Islet of Langerhans (tissue), 1 donor: ENCODE results near the gene NXPH3.
"Not testable (repeated sequence)": the region's sequence is repeated elsewhere in the genome, so short reads cannot be mapped to it uniquely, and the experiment has no call there.

Experiments
- FAIRE-seq: peaks from one replicate; lab custom pipeline; 2011; peaks lifted over from hg19 to GRCh38; lab: Jason Lieb, UNC

The NXPH3 gene

DNA sequence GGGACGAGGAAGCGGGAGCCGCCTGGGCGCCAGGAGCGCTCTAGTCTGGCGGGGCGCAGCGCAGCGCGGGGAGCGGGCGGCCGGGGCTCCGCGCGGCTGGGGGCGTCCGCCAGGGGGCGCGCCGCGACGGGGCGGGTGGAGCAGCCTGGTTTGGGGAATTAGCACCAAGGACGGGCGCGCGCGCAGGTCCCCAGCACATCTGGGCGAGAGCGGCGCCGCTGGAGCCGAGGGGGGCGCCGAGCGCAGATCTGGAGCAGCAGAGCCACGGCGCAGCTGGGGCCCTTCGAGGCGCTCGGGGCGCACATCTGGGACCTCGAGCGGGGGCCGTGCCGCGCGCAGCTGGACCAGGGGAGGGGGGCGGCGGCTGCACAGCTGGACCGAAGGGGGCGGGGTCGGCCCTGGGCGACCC, at the start of gene NXPH3:
TSS of gene NXPH3 (plus strand) at position 193 of the 409 bp plus-strand sequence. CDS start 349 bp downstream, outside the sequence.
- FAIRE-seq = no peak

DNA sequence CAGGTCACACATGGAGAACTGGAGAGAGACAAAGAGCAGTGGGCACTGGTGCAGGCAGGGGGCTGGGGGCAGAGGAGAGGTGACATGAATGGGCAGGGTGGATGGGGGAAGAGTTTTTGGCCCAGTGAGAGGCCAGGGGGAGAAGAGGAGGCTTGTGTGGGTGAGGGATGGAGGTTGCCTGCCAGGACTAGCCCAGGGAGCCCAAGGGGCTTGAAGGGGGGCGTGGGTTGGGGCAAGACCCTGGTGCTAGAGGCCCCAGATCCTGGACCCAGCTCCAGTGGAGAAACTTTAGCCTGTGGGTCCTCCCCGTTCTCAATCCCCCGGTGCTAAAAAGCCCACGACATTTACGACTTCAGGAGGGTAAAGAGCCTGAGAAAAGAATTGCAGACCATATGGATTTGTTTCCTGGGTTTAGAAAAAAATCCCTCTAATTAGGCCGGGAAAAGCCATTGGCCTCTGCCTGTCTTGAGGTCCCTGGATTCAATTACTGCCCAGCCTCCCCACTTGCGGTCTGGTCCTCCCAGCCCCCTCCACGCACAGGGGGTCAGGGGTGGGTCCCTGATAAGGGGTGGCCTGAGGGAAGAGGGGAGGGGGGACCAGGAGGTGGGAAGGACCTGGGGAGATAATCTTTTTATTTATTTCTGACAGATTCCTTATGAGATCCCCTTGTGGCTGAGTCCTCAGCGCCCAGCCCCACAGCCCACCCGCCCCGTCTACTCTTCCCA, 47.6 kb upstream of the NXPH3 start:
- FAIRE-seq = no peak

DNA sequence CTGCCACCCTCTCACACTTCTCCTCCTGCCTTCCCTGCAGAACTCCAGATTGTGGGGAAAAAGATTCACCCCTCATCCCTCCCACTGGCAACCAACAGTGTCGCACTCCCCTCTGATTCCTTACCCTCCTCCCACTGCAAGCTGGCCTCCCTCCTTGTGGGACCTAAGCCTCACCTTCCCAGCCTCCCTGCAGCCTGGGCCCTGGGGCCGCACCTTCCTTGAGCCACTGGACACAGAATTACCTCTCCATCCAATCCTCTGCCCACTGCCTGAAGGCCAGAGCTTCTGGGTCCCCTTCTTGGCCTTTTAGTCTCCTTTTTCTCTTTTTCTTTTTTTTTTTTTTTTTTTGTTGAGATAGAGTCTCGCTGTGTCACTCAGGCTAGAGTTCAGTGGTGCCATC, 46.7 kb upstream of the NXPH3 start:
- no peak for FAIRE-seq

DNA sequence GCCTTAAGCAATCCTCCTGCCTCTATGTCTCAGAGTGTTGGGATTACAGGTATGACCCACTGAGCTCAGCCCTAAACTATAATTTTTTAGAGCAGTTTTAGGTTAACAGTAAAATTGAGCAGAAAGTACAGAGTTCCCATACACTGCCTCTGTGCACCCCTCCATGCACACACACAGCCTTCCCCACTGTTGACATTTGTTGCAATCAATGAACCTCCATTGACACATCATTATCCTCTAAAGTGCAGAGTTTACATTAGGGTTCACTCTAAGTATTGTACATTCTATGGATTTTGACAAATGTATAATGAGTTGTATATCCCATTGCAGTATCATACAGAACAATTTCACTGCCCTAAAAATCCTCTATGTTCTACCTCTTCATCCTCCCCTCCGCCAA, 45.6 kb upstream of the NXPH3 start:
- FAIRE-seq = no peak

DNA sequence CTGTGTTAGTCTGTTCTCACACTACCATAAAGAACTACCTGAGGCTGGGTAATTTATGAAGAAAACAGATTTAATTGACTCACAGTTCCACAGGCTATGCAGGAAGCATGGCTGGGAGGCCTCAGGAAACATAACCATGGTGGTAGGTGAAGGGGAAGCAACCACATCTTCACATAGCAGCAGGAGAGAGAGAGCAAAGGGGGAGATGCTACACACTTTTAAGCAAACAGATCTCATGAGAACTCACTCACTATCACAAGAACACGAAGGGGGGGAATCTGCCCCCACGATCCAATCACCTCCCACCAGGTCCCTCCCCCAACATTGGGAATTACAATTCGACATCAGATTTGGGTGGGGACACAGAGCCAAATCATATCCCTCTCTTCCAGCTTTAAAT, 31.8 kb upstream of the NXPH3 start:
- no peak for FAIRE-seq

DNA sequence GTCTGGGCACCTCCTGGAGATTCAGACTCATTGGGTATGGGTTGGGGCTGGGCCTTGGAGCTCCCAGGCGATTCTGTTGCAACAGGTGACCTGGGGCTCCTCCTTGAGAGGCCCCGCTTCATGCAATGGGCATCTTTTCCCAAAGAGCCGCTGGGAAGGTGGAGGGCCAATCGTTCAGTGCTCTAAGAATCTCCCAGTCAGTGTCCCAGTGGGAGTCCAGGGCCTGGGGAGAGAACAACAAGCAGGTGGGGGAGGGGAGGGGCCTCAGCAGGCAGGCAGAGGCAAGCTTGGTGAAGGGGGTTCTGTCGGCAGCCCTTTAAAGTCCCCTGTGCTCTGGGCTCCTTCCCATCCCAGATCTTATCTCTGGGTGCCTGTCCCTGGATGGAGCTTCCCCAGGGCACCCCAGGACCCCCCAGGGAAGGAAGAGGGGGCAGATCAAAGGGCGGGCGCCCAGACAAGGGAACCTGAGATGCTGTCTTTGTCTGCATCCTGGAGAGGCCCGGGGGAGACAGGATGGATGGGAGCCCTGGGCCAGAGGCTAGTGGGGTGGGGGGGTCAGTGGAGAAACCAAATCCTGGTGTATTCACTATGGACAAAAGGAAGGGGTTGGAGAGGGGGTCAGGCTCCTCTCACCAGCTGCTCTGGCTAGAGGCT, 30.5 kb upstream of the NXPH3 start:
- no peak for FAIRE-seq

DNA sequence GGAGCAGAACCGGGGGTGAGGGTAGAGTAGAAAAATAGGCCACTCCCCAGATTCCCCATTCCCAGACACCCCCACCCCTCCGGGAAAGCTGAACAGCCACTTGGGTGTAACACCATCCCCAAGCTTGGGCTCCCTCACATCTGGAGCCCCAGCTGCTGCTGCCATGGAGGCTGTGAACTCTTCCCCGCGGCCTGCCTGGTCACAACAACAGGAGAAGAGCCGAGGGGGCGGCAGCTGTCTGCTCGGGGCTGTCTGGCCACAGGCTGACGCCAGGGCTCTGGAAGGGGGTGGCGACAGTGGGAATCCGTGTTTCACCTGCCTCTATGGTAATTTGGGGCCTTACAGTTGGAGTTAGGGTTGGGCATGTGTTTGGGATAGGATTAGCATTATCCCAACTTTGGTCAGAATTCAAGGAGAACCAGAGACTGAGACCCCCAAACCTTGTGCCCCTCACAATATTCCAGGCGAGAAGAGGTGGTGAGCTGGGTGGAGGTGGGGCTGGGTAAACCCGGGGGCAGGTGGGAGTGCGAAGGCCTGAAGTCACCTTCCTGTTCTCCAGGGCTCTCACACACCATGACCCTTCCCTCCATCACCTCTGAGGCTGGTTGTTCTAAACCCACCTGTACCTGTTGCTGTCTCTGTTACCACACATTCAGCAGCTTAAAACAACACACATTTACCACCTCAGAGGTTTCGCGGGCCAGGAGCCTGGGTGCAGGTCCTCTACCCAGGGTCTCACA, 29.7 kb upstream of the NXPH3 start:
- no peak for FAIRE-seq

DNA sequence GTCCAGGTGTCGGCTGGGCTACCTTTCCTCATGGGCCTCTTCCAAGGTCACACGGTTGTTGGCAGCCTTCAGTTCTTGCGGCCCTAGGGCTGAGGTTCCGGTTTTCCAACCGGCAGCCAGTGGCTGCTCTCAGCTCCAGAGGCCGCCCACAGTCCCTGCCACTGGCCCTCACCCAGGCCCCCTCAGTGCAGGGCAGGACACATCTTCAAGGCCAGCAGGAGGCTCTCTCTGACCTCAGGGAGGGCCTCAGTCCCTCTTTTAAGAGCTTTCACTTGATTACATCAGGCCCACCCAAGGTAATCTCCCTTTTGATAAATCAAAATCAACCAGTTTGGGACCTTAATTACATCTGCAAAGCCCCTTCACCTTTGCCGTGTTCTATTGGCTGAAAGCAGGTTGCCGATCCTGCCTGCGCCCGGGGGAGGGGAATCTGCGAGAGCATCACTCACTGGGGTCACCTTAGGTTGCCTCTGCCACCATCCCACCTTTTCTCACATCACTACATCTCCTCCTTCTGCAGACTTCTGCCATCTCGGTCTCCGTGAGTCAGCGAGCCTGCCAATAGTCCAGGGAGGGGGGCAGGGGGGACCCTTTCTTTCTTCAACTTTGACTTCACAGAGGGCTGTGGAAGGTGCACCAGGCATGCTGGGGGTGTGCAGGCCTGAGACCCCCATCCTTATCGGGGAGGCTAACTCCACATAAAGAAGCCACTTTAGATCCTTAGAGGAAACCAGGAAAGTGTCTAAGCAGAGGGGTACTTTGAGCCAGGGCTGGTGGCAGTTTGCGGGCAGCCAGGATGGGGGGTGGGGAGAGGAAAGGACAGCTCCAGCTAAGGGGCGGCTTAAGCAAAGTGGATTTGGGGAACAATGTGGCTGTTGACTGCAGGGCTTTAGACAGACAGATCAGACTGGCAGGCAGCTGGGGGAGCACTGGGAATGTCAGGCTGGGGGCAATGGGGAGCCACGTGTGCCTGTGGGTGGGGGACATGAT, 28.8 kb upstream of the NXPH3 start:
- FAIRE-seq = no peak

DNA sequence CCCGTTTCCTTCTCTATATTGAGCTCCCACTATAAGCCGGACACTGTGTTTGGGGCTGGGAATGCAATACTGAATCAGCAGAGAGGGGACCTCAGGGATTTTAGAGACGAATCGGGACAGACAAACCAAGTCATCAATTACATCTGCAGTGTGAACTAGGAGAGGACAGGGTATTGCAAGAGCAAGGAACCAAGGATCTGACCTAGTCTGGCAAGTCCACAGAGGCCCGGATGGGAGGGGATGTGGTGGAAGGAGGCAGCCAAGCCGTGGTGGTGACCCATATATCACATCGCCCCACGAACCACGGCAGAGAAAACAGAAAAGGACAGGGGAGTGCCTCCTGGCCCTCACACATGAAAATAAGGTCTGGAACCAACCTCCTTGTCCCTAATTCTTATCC, 28.1 kb upstream of the NXPH3 start:
- FAIRE-seq = no peak

DNA sequence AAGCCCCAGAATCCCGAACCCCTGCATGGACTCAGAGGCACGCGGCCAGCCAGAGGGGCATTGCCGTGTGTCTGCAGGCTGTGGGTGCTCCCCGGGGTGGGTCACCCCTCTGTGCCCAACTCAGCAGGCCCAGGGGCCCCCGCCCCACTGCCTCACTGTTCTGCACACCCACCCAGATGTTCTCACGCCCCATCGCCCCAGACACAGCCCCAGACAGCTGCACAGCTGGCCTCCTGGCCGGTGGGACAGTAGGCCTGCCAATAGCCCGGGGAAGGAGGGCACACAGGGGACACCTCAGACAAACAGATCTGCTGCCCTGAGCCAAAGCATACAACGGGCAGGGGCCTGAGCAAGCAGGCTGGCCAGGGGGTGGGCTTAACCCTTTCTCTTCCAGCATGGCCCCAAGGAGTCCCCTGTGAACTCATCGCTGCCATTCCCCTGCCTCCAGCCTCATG, 27.6 kb upstream of the NXPH3 start:
- no peak for FAIRE-seq

DNA sequence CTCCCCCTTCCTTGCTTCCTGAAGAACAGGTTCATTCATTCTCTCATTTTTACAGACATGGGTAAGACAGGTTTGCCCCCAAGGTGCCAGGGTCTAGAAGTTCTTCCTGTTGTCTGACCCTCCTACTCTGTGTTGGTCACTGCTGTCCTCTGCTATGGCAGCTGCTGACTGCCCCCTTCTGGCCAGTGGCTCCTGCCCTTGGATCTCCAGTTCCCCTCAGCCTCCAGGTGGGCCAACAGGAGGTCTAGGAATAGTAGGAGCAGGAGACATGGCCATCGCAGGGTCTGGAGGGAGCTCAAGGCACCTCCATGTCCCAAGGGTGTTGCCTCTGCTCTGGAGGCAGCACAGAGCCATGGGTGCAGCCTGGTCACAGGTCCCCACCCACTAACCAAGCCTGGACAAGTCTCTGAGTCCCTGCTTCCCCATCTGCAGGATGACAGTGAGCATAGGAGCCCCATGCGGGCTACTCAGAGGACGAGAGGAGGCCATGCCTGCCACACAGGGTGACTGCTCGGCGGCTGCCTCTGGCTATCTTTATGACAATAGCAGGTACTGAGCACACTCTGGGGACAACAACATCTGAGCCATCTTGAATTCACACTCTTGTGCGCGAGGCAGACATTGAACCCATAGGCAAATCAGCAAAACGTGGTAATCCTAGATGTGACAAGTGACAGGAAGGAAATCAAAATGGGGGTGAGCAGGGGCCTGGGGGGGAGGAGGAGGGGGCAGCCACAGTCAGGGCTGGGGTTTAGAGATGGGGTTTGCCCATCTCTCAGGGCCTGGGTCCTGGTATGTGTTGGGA, 27.0 kb upstream of the NXPH3 start:
- no peak for FAIRE-seq

DNA sequence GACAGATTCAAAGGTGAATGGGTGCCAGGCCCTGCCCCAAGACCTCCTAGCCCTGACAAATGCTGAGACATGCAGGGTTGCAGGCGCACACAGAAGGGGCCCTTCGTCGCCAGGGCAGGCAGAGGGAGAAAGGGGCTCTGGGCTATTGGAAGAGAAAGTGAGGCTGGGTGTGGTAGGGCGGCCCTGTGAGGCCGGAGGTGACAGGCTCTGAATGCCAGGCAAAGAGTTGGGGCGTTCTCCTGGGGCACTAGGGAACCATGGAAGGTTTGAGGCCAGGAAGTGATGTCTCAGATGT, 26.4 kb upstream of the NXPH3 start:
- FAIRE-seq = no peak

DNA sequence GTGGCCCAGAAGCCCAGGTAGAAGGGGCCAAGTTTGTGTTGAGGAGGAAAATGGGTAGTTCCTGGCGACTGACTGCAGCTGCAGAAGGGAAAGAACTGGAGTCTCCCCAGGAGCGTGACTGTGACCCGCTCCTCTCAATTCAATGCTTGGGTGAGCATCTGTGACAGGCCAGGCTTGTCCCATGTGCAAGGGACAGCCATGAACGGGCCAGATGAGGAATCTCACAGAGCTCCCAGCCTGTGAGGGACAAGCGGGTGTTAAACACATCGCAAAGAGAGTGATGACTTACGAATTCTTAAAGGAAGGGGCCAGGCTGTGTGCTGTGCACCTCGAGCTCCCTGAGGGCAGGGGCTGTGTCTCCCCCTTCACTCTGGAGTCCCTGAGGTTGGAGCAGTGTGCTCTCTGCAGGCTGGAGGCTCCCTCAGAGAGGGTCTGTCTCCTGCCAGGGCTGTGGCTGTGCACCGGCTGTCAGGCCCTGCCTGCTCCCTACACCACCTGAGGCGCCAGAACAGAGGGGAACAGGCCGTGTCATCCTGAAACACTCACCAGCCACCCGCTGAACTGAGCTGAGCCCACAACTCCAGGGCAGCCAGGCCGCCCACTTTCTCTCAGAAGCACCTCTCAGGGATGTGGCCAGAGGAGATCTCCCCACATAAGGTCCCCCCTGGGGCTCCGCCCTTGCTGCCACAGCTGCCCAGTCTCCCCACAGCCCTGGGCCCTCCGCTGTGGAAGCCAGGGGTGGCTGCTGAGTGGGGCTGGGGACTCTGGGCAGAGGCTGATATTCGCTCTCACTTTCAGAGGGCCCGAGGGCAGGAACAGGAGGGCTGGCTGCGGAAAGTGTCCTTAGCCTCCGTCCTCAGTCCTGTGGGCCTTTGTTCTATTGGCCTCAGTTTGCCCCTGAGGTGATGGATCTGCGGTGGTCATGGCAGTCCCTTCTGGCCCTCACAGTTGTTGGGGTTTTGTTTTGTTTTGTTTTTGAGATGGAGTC, 25.7 kb upstream of the NXPH3 start:
- FAIRE-seq = no peak

DNA sequence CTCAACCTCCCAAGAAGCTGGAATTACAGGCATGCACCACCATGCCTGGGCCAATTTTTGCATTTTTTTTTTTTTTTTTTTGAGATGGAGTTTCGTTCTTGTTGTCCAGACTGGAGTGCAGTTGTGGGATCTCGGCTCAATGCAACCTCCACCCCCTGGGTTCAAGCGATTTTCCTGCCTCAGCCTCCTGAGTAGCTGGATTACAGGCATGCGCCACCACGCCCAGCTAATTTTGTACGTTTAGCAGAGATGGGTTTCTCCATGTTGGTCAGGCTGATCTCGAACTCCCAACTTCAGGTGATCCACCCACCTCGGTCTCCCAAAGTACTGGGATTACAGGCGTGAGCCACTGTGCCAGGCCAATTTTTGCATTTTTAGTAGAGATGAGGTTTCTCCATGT, 24.9 kb upstream of the NXPH3 start:
- not testable (repeated sequence) for FAIRE-seq

DNA sequence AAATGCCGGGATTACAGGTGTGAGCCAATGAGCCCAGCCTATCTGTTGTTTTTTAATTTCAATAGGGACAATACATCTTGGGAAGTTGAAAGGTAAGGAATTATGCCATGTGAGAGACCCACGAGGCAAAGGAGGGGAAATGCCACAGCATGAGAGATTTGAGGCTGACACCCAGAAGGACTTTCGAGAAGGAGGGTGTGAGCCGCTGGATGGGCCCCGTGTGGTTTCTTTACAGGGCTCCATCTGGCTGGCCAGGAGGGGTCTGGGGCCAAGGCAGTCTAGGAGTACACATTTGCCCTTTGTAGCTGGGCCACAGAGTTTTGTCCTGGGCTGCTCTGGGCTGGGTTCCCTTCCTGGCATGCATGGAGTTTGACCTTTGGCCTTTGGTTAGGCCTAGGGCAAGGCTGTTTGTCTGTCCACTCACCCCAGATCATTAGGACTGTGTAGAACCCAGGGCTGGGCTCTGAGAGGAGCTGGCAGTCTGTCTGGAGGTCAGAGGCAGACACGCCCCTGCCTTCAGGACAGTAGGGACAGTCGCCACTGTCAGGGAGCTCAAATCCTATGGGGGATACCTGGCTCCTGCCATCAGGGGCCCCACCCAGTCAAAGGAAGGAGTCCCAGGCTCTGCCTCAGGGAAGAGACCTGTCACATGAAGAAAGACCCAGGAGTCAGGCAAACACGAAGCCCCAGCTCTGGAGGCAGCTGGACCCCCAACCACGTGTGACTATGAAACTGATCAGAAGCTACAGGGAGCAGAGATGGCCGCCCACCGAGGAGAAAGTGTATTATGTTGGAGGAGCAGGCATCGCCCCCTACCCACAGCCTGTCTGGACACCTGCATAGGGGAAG, 24.2 kb upstream of the NXPH3 start:
- FAIRE-seq = no peak

DNA sequence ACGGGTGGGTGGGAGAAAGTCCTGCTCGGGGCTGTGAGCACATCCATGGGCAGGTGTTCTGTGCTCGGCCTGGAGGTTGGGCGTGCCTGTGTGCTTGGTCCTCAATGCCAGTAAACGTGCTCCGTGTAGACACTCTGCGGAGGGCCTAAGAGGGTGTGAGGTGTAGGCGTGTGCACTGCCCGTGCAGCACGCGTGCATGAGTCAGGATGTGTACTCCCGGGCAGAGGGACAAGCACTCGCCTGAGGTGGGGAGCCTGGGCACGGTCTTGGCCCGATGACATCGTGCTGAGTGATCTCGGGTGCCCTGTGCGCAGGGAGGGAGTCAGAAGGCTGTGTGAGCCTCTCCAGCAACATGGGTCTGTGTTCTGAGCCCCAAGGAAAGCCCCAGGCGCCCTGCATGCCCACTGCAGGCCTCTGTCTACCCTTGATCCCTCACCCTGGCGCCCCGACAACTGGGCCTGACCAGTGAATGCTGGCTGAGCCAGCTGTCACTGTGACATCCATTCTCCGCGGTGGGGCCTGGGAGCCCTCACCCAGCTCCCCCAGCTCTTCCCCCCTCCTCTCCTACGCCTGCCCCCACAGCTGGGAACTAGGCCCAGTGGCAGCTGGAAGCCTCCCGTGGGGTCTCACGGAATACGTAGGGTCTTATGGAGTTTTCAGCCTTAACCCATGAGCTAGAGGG, 23.5 kb upstream of the NXPH3 start:
- FAIRE-seq = no peak

DNA sequence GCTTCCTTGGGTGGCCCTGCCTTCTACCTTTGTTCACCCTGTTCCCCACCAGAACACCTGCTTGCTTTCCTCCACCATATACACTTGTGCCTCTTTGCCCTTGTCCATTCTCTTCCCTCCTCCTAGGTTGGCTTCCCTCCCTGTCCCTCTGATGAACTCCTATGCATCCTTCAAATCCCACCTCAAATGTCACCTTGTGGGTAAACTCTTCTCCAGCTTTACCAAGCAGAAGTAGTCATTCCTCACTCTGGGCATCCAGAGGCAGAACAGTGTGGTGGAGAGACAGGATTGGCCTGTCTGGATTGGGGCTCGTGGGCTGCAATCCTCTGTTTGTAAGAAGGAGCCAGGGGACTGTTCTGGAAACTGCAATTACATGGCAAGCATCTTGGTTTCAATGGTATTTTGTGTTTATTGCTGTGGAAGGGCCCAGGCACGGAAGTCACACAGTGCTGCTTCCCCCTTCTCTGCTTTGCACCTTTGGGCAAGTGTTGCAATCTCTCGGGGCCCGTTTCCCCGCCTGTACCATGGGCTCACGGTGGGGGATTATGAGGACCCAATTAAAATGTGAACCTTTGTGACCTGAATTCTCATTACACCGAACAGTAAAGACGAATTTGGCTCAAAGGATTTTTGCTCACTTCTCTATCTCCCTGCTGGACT, 21.9 kb upstream of the NXPH3 start:
- no peak for FAIRE-seq
